HG03097 (cell line): ENCODE results near the gene RBM19.

Experiments
- ATAC-seq: cut with Tn5 transposase; IDR thresholded peaks from one replicate; pipeline ENCODE4 v1.9.1; 2021; ENCODE audit not compliant: unreplicated experiment, low FRiP score

The RBM19 gene

DNA sequence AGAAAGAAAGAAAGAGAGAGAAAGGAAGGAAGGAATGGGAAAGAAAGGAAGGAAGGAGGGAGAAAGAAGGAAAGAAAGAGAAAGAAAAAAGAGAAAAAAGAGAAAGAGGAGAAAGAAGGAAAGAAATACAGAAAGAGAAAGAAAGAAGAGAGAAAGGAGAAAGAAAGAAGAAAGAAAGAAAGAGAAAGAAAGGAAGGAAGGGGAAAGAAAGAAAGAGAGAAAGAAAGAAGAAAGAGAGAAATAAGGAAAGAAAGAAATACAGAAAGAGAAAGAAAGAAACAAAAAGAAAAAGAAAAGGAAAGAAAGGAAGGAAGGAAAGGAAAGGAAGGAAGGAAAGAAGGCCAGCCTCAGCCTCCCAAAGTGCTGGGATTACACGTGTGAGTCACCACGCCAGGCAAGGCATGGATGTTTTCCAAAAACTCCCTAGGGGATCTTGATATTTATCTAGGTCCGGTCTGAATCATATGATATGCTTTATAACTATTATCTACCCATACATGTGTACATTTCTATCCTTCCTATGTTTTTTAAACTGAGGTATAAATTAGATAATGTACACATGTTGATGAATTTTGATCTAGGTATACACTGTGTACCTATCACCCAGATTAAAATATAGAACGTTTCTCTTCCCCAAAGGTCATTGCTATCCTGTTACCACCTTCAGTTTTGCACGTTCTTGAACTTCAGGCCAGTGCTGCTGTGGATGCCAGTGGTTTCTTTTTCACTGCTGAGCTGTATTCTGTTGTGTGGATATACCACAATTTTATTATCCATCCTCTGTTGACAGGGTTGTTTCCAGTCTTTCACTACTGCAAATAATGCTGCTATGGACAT is 177.9 kb downstream of the RBM19 start:
- ATAC-seq: no peak

DNA sequence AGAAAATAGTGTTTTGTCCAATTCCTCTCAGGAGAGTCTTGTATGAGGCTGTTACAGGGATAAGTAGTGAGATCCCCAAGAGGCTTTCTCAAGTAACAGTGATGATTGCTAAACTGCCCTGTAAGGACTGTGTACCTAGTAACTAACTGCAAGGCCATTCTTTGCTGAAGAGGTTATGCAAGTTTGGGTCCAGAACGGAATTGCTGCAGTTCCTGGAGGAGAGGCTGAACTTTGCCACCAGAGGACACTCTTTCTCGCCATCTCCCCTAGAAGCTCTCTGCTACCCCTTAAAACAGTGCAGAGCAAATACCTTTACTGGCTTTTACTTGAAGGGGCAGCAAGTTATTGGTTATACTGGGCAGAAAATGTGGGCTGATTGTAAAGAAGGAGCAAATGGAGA is 180.0 kb downstream of the RBM19 start:
- ATAC-seq: no peak

DNA sequence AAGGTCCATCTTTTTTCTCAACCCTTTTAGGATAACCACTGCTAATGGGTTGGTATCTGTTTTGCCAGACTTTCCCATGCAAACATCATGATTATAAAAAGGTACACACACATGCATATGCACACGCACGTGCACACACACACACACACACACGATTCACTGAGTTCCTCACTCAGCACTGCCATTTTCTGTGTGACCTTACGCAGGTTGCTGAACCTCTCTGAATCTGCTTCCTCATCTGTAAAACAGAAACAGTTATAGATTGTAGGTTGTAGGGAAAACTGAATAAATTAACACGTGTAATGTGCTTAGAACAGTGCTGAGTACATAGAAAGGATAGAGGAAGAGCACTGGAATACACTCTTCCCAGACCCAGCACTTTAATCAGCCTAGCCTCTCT is 182.3 kb downstream of the RBM19 start:
- ATAC-seq: no peak

GRCh38 chr12:113782873-113783272 is 183.3 kb downstream of the RBM19 start:
- ATAC-seq: no peak

DNA sequence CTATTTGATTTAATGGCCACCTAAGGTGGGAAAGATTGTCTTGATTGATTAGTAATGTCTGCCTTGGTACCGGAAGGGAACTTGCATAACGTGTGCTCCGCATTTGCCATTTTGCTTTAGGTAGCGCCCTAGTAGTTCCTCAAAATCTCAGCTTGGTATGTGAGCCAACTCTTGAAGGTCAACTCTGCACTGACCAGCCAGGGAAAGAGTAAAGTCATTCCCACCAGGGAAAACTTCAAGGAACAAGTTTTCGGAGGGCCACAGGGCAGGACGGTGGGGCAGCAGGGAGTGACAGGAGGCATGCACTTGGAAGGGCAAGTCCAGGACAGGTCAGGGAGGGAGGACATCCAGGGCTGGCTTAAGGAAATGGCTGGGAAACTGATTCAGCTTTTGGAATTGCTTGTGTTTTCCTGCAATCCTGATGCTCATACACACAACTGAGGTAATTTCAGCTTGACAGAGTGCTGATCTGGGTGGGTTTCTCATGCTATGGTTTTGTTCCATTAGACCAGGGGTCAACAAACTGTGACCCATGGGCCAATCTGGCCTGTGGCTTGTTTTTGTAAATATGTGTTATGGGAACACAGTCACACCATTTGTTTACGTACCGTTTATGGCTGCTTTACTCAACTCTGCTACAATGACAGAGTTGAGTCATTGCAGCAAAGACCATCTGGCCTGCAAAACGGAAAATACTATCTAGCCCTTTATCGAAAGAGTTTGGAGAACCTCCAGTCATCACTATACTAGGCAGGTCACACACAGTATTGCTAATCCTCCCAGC is 184.5 kb downstream of the RBM19 start:
- no peak for ATAC-seq

GRCh38 chr12:113779774-113780173 is 186.4 kb downstream of the RBM19 start:
- no peak for ATAC-seq

DNA sequence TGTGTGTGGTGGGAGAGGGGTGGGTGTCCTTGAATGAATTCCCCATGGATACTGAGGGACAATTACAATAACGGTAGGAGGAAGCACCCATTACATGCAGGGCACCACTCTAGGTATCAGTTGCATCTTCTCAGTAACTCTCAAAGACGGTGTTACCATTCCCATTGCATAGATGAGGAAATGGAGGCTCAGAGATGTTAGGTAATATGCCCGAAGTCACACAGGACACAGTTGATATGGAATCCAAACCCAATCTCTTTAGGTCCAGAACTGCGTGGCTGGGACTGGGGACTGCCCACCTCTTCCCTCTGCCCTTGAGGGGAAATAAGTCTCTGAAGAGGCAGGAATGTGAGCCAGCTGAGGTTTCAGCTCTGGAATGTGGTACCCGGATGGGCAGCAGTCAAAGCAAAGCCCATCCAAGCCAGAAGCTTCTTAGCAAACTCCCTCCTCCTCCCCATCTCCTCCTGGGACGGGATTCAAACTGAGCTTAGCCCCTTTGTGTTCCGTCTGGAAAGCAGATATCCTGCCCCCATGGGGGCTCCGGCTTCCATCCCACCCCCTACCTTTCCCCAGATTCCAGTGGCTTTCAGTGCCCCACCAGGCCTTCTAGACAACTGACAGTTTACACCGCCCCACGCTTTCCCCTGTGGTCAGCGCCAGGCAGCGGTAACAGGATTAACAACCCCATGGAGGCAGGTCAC is 187.5 kb downstream of the RBM19 start:
- ATAC-seq: no peak

- ATAC-seq: no peak
These were observed 188.4 kb downstream of the RBM19 start for GRCh38 chr12:113777751-113778150.

DNA sequence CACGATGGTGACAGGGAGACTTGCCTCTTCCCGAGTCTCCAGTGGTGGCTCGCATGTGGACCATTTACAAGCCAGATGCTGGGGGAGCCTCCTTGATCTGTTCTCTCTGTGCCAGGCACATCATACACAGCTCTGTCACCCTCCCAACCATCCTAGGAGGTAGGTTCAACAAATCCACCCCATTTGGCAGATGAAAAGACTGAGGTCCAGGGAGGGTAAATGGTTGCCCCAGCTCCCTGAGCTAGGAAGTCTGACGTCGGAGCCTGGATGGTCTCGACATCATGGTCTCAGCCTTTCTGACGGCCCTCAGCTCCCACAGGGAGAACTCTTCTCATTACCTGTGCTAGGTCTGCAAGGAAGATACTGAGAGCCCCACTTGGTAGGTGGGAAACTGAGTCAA is 189.6 kb downstream of the RBM19 start:
- no peak for ATAC-seq

GRCh38 chr12:113774526-113774925 is 191.6 kb downstream of the RBM19 start:
- no peak for ATAC-seq

DNA sequence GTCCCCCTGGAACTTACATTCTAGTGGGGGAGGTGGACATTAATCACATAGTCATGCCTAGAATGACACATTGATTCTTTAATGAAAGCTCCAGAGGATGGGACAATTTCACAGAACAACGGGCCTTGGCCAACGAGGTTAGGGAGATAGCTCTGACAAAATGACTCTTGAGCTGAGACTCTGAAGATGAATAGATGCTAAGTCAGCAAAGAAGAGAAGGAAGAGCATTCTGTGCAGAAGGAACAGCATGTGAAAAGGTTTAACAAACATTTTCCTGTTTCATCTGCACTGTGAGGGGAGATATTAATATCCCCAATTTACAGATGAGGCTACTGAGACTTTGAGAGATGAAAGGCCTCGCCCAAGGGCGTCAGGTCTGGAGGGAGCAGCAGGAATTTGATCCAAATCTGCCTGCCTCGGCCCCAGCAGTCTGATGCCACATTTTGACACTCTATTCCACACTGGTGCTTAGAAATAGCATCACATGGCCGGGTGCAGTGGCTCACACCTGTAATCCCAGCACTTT is 193.6 kb downstream of the RBM19 start:
- no peak for ATAC-seq

DNA sequence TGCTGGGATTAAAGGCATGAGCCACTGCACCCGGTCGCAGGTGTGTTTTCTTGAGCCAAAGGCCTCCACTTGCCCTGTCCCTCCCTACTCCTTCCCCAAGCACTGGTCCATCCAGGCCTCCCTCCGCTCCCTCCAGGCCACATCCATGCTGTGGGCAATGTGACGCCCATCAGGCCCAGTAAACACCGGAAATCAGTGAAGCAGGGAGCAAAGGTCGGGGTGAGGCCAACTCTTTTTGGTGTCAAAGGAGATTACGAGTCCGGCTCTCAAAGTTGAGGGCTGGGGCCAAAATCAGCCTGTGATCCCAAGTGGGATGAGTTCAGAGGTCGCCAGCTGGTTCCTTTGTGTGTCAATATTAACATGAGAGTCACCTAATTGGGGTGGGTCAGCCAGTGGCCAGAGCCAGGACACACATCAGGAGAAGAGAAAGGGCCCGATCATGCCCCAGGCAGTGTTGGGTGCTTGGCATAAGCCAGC is 195.7 kb downstream of the RBM19 start:
- no peak for ATAC-seq

DNA sequence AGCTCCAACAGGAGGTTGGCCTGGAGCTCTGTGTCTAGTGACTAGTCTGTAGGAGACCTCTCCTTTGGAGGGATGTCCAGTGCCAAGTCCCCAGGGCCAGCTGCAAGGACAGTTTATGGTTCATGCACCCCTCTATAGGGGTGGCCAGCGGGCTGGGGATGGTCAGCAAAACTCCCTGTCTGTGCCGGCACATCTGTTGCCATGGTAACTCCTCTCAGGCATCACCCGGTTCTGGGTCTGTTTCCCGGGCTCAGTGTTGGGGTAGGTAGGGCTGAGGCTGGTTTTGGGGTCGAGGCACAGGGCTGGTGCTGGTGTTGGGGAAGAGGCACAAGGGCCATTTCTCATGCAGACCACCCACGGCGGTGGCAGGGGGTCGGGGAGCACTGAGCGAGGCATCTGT is 196.8 kb downstream of the RBM19 start:
- ATAC-seq: no peak

- no peak for ATAC-seq
These were observed 197.3 kb downstream of the RBM19 start for GRCh38 chr12:113768850-113769249.

GRCh38 chr12:113766879-113767878 is 198.9 kb downstream of the RBM19 start:
- no peak for ATAC-seq
